SK-N-SH (cell line): ENCODE results near the gene NCKAP5L.

Source experiments
- EZH2phosphoT487 ChIP-seq: fragments of 200-600 bp; sonication (generic); IDR thresholded peaks from 2 replicates; pipeline ENCODE4 v1.6.1; 2017; ENCODE audit warnings: low read depth, mixed run types, mild to moderate bottlenecking, antibody characterized with exemption, moderate library complexity, borderline replicate concordance
- JUND ChIP-seq: IDR thresholded peaks from 2 replicates; pipeline ENCODE4 v1.4.0; 2012
- POLR2AphosphoS5 ChIP-seq: IDR thresholded peaks from 2 replicates; pipeline ENCODE4 v1.6.1; 2012; ENCODE audit warnings: low read depth, low read length
- RFX5 ChIP-seq: IDR thresholded peaks from 2 replicates; pipeline ENCODE4 v1.6.1; 2012; ENCODE audit warnings: mild to moderate bottlenecking, improper control_type of control experiment, low read length
- SIN3A ChIP-seq: IDR thresholded peaks from 2 replicates; pipeline ENCODE4 v1.6.1; 2012; ENCODE audit warnings: low read depth, mild to moderate bottlenecking, low read length, moderate library complexity, borderline replicate concordance
- SMC3 ChIP-seq: IDR thresholded peaks from 2 replicates; pipeline ENCODE4 v1.6.1; 2012; ENCODE audit warnings: low read depth, low read length, improper control_type of control experiment
- TCF12 ChIP-seq: IDR thresholded peaks from 2 replicates; pipeline ENCODE4 v1.4.0; 2012
- TEAD4 ChIP-seq: IDR thresholded peaks from 2 replicates; pipeline ENCODE4 v1.4.0; 2012; ENCODE audit warnings: mild to moderate bottlenecking, borderline replicate concordance; ENCODE audit not compliant: insufficient read depth
- YY1 ChIP-seq: IDR thresholded peaks from 2 replicates; pipeline ENCODE4 v1.4.0; 2012; ENCODE audit warnings: low read depth, mild to moderate bottlenecking
- TF ChIP-seq, protein P1 (sequence below): IDR thresholded peaks from 2 replicates; pipeline ENCODE4 v1.4.0; 2012; ENCODE audit warnings: low read depth, borderline replicate concordance
- TF ChIP-seq, protein P2 (sequence below): fragments of 200-600 bp; sonication (generic); IDR thresholded peaks from 2 replicates; pipeline ENCODE4 v1.6.1; 2017; ENCODE audit warnings: antibody characterized with exemption, mild to moderate bottlenecking, moderate library complexity

DNA sequence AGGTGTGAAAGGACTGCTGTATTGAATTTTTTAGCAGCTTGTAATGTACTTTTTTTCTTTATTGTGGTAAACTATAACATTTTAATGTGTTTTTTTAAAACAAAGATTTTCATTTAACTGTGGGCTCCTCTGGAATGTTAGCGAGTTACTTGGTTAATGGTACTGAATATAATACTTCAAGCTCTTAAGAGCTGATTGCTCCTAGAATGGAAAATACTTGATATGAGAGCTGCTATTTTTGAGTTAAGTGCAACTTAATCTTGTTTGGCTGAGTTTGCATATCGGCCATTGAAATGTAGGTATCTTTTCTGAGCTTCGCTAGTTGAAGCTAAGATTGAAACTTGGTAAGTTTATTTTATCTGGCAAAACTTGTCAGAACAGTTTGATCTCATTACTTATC lies 79.4 kb downstream of the NCKAP5L start:
- TF ChIP-seq SMC3 (no peak), TCF12 (no peak), YY1 (no peak), SIN3A (no peak), JUND (no peak), RFX5 (no peak), EZH2phosphoT487 (no peak), POLR2AphosphoS5 (no peak), TEAD4 (no peak)
- TF ChIP-seq, protein P1, sequence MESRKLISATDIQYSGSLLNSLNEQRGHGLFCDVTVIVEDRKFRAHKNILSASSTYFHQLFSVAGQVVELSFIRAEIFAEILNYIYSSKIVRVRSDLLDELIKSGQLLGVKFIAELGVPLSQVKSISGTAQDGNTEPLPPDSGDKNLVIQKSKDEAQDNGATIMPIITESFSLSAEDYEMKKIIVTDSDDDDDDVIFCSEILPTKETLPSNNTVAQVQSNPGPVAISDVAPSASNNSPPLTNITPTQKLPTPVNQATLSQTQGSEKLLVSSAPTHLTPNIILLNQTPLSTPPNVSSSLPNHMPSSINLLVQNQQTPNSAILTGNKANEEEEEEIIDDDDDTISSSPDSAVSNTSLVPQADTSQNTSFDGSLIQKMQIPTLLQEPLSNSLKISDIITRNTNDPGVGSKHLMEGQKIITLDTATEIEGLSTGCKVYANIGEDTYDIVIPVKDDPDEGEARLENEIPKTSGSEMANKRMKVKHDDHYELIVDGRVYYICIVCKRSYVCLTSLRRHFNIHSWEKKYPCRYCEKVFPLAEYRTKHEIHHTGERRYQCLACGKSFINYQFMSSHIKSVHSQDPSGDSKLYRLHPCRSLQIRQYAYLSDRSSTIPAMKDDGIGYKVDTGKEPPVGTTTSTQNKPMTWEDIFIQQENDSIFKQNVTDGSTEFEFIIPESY, result no peak
- TF ChIP-seq, protein P2, sequence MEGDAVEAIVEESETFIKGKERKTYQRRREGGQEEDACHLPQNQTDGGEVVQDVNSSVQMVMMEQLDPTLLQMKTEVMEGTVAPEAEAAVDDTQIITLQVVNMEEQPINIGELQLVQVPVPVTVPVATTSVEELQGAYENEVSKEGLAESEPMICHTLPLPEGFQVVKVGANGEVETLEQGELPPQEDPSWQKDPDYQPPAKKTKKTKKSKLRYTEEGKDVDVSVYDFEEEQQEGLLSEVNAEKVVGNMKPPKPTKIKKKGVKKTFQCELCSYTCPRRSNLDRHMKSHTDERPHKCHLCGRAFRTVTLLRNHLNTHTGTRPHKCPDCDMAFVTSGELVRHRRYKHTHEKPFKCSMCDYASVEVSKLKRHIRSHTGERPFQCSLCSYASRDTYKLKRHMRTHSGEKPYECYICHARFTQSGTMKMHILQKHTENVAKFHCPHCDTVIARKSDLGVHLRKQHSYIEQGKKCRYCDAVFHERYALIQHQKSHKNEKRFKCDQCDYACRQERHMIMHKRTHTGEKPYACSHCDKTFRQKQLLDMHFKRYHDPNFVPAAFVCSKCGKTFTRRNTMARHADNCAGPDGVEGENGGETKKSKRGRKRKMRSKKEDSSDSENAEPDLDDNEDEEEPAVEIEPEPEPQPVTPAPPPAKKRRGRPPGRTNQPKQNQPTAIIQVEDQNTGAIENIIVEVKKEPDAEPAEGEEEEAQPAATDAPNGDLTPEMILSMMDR, result no peak
